DMS153 treated with DMSO at 0.1 percent for 48 hours (cell line): ENCODE results near the gene IER2.

Experiments
- DNase-seq: peaks from one replicate; lab custom pipeline; 2025; ENCODE audit not compliant: unreplicated experiment; lab: John Stamatoyannopoulos, UW

IER2 gene

GRCh38 chr19:13118424-13119193 is 31.6 kb upstream of the IER2 start:
- DNase-seq = no peak

- DNase-seq = no peak
These were observed 30.6 kb upstream of the IER2 start for GRCh38 chr19:13119627-13120026.

DNA sequence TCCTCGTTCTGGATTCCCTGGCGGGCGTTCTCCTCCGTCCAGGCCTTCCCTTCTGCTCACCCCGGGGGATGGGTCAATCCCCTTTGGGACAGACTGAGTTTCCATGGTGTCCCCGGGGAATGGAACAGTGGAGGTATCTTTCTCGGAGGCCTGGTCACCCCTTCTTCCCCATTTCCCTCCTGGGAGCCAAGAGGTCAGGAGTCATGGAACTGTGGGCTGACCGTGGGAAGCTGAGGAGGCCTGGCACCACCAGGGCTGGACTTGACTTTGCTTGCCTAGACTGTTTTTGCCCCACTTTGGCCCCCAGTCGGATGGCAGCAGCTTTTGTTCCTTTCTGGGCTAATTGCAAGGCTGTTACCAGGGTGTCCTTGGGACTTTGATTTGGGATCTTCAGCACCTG is 30.2 kb upstream of the IER2 start:
- no peak for DNase-seq

DNA sequence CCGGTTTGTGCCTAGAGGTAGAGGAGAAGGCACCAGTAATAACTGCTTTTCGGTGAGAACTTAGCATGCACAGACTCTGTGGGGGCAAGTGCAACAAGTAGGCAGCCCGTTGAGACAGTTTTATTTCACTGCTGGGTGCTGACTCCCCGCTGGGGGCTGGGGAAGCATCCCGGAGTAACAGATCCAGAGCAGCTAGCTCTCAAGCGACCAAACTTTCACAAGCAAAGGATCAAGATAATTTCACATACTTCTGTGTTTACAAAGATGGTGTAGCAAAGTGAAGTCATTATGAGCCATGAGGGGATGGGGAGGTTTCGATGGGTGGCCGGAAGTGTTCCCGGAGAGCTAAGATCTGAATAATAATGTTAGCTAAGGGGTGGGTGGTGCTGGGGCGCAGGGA is 29.4 kb upstream of the IER2 start:
- no peak for DNase-seq

GRCh38 chr19:13121551-13122274 is 28.5 kb upstream of the IER2 start:
- DNase-seq = no peak

- DNase-seq = no peak
These were observed 27.8 kb upstream of the IER2 start for GRCh38 chr19:13122275-13122878.

- DNase-seq = no peak
These were observed 26.9 kb upstream of the IER2 start for GRCh38 chr19:13122980-13123957.

DNA sequence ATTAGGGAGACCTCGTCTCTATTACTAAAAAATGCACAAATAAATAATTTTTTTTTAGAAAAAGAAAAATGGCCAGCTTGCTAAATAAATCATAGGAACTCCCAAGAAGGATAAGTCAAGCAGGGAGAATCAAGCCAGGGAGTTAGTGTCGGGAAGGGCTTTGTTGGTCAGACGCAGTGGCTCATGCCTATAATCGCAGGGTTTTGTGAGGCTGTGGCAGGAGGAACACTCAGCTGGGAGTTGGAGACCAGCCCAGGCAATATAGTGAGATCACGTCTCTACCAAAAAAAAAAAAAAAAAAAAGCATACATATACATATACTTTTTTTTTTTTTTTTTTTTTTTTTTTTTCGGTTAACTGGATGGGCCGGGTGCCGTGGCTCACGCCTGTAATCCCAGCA is 23.2 kb upstream of the IER2 start:
- DNase-seq = no peak

- DNase-seq = no peak
These were observed 22.2 kb upstream of the IER2 start for GRCh38 chr19:13127811-13128575.

DNA sequence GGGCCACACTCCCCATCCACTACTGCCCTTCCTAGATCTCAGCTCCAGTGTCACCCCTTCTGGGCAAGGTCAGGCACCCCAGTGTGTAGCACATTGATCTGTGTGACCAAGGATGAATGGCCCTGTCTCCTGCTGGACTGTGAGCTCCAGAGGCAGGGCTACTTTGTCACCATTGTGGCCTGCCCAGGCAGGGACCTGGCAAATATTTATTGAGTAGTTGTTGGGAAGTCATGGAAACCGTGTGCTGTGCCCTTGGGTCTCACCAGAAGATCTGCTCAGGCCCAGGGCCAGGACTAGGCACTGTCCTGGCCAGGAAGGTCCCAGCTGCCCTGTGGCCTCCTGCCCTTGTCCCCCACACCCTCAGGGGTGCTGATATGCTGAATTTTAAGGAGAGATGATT is 21.6 kb upstream of the IER2 start:
- DNase-seq = no peak

DNA sequence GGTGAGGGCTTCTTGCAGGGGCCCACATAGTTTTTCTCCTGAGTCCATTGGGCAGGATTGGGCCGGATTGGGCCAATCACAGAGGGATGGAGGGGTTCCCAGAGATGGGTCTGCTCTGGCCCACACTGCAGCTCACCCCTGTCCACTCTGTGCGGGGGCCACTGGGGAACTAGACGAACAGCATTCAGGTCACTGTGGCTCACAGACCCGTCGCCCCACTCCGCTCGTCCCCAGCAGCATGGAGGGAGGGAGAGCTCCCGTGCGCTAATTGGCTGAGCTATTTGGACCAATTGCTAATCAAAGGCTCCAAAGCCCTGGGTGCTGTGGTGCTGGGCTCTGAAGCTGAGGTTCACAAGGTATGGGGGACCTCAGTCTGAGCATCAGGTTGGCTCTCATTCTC is 20.8 kb upstream of the IER2 start:
- DNase-seq = no peak

- DNase-seq = no peak
These were observed 19.2 kb upstream of the IER2 start for GRCh38 chr19:13130886-13131490.

GRCh38 chr19:13132471-13133180 is 17.6 kb upstream of the IER2 start:
- no peak for DNase-seq

DNA sequence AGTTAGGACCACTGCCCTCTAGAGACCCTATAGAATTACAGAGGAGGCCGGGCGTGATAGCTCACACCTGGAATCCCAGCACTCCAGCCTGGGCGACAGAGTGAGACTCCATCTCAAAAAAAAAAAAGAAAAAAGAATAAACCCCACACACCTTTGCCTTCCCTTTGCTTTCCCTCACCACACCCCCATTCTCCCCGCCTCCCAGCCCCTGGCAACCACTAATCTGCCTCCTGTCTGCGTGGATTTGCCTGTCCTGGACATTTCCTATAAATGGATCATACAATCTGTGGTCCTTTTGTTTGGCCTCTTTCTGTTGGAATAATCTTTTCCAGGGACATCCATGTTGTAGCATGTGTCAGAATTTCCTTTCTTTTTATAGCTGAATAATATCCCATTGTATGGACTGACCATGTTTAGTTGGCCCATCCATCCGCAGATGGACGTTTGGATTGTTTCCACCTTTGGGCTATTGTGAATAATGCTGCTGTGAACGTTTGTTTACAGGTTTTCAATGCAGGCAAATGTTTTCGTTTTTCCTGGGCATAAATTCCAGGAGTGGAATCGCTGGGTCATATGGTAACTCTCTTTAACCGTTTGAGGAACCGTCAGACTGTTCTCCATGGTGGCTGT is 16.9 kb upstream of the IER2 start:
- no peak for DNase-seq

DNA sequence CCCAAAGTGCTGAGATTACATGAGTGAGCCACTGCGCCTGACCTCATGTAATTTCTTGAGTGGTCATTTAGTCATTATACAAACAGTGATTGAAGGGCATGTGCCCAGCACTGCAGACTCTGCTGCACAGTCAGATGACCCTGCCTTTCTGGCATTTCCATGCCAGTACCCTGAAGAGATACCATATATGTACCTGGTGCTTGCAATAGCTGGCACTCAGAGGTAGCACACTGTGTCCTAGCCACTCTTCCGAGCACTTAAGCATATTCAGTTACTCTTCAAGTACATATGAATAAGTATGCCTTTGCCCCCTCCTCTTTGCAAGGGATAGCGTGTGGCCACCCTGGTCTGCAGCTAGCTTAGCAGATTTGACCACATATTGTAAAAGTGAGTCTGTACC is 15.6 kb upstream of the IER2 start:
- no peak for DNase-seq

- DNase-seq = no peak
These were observed 14.8 kb upstream of the IER2 start for GRCh38 chr19:13135068-13136062.

DNA sequence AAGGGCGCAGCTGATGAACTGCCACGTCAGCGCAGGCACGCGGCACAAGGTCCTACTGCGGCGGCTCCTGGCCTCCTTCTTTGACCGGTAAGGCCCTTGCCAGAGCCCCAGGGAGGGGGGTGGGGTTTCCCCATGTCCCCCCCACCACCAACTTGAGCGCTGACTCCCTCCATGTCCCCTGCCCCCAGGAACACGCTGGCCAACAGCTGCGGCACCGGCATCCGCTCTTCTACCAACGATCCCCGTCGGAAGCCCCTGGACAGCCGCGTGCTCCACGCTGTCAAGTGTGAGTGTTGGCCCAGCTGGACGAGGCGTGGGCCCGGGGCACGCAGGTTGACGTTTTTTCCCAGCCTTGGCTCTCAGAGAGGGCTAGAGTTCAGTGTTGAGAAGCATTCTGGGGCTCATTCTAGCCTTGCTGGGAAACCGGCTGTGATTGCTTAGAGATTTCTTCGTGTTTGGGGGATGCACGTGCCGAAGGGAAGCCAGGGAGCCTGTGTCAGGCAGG is 12.9 kb upstream of the IER2 start:
- DNase-seq = no peak
